H54 (cell line): Measurements from ENCODE around the gene IFT122.
"Not testable (repeated sequence)": the region's sequence is repeated elsewhere in the genome, so short reads cannot be mapped to it uniquely, and the experiment has no call there.

Source experiments
- DNase-seq: peaks from one replicate; pipeline ENCODE4 v3.0.0; 2011; ENCODE audit warnings: low spot score, mixed read lengths; ENCODE audit not compliant: insufficient read length
- FAIRE-seq: peaks from 3 replicates; lab custom pipeline; 2011; peaks lifted over from hg19 to GRCh38; lab: Jason Lieb, UNC
- POLR2A ChIP-seq: IDR thresholded peaks from 2 replicates; pipeline ENCODE4 v1.6.1; 2011; ENCODE audit warnings: low read depth, mild to moderate bottlenecking, low read length

Gene IFT122

DNA sequence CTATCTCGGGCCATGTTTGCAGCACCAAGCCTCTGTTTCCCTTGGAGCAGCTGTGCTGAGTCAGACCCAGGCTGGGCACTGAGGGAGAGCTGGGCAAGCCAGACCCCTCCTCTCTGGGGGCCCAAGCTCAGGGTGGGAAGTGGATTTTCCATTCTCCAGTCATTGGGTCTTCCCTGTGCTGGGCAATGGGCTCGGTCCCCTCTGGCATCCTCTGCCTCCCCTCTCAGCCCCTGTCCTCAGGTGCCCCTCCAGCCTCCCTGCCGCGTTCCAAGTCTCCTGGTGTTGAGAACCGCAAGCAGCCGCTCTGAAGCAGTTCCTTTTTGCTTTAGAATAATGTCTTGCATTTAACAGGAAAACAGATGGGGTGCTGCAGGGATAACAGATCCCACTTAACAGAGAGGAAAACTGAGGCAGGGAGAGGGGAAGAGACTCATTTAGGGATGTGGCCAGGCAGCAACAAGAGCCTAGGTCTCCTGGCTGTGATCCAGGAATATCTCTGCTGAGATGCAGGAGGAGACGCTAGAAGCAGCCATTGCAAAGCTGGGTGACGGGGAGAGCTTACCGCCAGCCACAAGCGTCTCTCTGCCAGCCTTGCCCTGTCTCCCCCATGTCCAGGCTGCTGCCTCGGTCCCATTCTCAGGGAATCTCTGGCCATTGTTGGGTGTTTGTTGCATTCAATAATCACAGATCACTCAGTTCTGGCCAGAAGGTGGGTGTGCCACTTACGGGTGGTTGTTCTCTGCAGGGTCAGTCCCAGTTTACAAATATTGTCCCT lies 89.6 kb downstream of the IFT122 start:
- FAIRE-seq (no peak), DNase-seq (no peak)
- TF ChIP-seq POLR2A = no peak

DNA sequence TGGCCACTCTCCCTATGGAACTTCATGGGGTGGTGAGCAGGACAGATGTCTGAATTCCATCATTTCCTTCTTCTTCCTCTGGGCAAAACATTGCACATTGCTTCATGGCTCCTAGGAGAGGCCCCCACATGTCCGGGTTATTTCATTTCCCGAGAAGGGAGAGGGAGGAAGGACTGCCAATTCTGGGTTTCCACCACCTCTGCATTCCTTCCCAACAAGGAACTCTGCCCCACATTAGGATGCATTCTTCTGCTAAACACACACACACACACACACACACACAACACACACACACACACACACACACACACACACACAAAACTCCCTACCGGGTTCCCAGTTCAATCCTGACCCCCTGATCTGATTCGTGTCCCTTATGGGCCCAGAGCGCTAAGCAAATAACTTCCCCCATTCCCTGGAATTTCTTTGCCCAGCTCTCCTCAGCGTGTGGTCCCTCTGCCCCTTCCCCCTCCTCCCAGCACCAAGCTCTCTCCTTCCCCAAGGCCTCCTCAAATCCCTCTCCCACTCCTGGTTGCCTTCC lies 90.3 kb downstream of the IFT122 start:
- DNase-seq = no peak

DNA sequence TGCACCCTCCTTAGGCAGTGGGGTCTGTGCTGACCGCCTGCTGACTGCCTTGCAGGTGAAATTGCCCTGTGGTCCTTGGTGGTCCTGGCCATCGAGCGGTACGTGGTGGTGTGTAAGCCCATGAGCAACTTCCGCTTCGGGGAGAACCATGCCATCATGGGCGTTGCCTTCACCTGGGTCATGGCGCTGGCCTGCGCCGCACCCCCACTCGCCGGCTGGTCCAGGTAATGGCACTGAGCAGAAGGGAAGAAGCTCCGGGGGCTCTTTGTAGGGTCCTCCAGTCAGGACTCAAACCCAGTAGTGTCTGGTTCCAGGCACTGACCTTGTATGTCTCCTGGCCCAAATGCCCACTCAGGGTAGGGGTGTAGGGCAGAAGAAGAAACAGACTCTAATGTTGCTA lies 90.8 kb downstream of the IFT122 start:
- no peak for FAIRE-seq

More for the DNA sequence above, 90.3 kb downstream of the IFT122 start:
- TF ChIP-seq POLR2A = no peak
- no peak for FAIRE-seq

DNA sequence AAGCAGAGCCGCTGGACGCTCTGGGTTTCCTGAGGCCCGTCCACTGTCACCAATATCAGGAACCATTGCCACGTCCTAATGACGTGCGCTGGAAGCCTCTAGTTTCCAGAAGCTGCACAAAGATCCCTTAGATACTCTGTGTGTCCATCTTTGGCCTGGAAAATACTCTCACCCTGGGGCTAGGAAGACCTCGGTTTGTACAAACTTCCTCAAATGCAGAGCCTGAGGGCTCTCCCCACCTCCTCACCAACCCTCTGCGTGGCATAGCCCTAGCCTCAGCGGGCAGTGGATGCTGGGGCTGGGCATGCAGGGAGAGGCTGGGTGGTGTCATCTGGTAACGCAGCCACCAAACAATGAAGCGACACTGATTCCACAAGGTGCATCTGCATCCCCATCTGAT lies 91.7 kb downstream of the IFT122 start:
- no peak for FAIRE-seq
- DNase-seq = no peak
- TF ChIP-seq POLR2A = no peak

More for the DNA sequence above, 90.8 kb downstream of the IFT122 start:
- DNase-seq = no peak
- TF ChIP-seq POLR2A = no peak

DNA sequence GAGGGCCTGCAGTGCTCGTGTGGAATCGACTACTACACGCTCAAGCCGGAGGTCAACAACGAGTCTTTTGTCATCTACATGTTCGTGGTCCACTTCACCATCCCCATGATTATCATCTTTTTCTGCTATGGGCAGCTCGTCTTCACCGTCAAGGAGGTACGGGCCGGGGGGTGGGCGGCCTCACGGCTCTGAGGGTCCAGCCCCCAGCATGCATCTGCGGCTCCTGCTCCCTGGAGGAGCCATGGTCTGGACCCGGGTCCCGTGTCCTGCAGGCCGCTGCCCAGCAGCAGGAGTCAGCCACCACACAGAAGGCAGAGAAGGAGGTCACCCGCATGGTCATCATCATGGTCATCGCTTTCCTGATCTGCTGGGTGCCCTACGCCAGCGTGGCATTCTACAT lies 92.2 kb downstream of the IFT122 start:
- DNase-seq = no peak
- no peak for FAIRE-seq
- TF ChIP-seq POLR2A = no peak

DNA sequence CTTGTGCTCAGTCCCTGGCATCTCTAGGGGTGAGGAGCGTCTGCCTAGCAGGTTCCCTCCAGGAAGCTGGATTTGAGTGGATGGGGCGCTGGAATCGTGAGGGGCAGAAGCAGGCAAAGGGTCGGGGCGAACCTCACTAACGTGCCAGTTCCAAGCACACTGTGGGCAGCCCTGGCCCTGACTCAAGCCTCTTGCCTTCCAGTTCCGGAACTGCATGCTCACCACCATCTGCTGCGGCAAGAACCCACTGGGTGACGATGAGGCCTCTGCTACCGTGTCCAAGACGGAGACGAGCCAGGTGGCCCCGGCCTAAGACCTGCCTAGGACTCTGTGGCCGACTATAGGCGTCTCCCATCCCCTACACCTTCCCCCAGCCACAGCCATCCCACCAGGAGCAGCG lies 93.4 kb downstream of the IFT122 start:
- DNase-seq (no peak), FAIRE-seq (no peak)
- no peak for TF ChIP-seq POLR2A

DNA sequence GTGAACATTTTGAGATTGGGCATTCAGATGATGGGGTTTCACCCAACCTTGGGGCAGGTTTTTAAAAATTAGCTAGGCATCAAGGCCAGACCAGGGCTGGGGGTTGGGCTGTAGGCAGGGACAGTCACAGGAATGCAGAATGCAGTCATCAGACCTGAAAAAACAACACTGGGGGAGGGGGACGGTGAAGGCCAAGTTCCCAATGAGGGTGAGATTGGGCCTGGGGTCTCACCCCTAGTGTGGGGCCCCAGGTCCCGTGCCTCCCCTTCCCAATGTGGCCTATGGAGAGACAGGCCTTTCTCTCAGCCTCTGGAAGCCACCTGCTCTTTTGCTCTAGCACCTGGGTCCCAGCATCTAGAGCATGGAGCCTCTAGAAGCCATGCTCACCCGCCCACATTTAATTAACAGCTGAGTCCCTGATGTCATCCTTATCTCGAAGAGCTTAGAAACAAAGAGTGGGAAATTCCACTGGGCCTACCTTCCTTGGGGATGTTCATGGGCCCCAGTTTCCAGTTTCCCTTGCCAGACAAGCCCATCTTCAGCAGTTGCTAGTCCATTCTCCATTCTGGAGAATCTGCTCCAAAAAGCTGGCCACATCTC lies 94.5 kb downstream of the IFT122 start:
- no peak for DNase-seq
- TF ChIP-seq POLR2A = no peak
- FAIRE-seq = no peak

DNA sequence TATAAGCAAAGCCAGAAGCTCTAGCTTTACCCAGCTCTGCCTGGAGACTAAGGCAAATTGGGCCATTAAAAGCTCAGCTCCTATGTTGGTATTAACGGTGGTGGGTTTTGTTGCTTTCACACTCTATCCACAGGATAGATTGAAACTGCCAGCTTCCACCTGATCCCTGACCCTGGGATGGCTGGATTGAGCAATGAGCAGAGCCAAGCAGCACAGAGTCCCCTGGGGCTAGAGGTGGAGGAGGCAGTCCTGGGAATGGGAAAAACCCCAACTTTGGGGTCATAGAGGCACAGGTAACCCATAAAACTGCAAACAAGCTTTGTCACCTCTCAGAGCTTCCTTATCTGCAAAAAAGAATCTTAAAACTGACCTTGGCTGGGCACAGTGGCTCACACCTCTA lies 95.1 kb downstream of the IFT122 start:
- no peak for TF ChIP-seq POLR2A
- FAIRE-seq (no peak), DNase-seq (no peak)

DNA sequence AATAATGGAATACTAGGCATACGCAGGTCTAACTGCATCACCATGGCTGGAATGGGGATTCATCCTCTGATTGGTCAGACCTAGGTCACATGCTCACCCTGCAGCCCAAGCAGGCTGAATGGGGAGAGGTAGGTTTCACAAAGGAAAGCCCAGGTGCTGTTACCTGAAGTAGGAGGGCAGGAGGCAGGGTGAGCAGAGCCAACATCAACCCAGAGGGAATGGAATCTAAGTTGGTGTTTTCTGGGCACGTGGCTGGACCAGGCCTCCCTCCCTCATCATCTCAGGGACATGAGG lies 96.3 kb downstream of the IFT122 start:
- DNase-seq (no peak), FAIRE-seq (no peak)
- TF ChIP-seq POLR2A = no peak

DNA sequence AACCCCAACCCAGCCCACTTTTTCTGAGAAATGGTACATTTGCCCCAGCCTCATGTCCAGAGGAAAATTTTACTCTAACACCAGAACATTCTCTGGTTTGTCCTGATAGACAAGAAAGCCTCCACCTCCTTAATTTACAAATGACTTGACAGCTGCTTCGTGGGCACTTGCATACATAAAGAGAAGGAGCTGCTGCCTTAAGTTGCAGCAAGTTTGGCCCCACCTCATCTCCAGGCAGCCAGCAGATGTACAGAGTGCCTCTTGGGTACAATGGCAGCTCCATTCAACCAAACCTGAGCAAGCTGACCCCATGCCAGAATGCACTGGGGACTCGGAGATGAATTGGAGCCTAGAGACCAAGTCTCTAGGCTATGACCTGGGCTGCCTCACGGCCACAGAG lies 96.8 kb downstream of the IFT122 start:
- no peak for TF ChIP-seq POLR2A
- DNase-seq (no peak), FAIRE-seq (no peak)

DNA sequence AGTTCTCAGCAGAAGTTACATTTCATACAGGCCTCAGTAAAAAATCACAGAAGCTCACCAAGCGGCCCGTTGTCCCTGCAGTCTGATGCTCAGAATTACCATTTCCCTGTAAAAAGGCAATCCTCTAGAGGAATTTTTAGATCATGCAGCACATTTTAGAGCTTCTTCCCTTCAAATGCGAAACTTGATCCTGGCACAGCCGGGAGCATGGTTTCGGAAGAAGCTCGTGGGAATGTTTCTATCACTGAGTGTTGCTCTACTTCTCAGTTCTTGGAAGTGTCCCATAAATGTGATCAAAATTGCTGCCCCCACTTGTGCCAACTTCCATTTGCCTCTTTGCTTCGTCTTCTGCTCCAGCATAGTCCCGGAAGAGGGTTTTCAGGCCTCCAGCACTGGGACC lies 99.2 kb downstream of the IFT122 start:
- FAIRE-seq (no peak), DNase-seq (no peak)
- TF ChIP-seq POLR2A = no peak

DNA sequence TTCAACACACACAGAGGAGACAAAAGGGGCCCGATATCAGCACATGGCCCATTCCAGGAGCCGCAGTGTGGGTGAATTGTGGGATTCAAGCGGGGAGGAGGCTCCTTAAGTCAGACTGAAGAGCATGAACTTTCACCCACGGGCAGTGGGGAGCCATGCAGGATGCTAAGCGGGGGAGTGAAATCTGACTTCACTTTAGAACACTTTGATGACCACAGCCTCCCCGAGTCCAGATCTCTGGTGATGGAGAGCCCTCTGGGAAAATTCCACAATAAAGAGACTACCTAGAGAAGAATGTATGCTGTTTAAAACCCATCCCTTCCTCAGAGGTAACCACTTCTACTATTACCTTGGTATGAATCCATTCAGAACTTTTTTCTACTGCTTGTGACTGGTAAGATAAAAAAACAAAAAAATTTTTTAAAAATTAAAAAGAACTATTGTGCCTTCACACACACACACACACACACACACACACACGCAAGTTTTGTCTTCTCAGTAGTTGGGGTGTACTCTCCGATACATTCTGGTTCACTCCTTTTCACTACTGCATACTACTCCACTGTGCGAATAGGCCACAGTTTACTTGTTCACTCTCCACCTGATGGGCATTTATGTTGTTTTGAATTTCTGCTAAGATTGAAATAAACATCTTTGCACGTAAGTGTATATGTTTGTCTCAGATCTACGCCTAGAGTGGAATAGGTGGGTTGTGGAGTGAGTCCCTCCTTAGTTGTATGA lies 100.9 kb downstream of the IFT122 start:
- DNase-seq (no peak), FAIRE-seq (no peak)
- TF ChIP-seq POLR2A = no peak

DNA sequence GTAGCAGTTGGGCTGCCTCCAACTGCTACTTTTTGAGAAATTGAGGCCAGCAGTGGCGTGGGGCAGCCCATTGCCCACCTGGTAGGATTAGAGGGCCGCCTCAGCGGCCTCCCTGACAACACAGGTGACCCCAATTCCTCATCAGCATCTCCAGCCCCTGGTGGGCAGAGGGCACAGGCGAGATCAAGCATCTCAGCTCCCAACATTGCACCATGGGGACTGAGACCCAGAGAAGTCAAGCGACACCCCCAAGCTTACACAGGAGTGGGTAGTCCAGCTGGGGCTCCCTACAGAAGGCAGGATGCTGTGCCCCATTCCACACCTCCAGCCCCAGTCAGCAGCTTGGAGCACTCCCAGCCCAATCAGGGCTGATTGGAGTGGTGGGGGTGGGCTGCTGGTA lies 102.7 kb downstream of the IFT122 start:
- no peak for TF ChIP-seq POLR2A
- DNase-seq (no peak), FAIRE-seq (no peak)

DNA sequence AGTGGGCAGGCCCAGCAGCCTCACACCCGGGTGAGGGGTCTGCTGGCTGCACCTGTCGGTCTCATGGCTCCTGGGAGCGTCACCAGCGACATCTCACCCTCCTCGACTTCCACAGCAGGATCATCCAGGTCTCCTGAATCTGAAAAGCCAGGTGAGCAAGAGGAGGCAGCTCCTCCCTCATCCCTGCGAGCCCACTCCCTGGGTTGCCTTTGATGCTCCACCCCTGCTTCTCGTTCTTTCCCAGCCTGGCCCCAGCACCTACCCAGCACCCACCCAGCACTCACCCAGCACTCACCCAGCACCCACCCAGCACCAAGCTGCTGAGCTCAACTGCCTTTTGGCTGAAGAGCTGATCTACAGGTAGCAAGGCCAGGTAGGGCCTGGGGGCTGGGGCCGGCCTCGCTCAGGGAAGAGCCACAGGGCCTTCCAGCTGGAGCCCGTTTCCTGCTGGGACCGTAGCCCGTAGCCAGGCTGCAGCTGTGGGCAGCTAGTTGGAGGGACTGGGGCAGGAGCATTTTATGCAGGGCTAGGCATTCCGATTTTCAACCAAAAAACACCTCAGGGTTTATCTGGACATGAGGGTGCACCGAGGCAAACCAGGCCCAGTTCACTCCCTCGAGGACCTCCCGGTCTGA lies 103.2 kb downstream of the IFT122 start, which contains the start of gene H1-8:
TSS of gene H1-8 (plus strand) at position 20 of the 635 bp plus-strand sequence. CDS start at position 64, 44 bp downstream.
- FAIRE-seq = no peak
- no peak for DNase-seq
- TF ChIP-seq POLR2A = no peak

DNA sequence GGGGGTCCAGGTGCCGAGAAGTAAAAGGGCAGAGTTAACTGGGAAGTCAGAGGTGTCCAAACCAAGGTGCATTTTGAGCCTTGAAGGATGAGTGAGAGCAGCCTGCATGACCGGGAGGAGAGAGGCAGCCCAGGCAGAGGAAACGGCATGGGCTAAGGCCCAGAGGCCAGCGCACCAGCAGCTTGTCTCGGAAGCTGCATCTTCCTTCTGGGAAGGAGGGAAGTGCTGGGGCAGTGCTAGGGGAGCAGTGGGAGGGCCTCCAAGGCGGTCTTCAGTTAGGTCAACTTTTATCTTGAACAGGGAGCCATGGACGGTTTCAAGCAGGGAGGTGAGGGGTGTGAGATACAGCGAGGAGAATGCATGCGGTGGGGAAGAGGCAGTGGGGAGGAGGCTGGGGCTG lies 104.0 kb downstream of the IFT122 start:
- no peak for TF ChIP-seq POLR2A
- DNase-seq = no peak
- no peak for FAIRE-seq

DNA sequence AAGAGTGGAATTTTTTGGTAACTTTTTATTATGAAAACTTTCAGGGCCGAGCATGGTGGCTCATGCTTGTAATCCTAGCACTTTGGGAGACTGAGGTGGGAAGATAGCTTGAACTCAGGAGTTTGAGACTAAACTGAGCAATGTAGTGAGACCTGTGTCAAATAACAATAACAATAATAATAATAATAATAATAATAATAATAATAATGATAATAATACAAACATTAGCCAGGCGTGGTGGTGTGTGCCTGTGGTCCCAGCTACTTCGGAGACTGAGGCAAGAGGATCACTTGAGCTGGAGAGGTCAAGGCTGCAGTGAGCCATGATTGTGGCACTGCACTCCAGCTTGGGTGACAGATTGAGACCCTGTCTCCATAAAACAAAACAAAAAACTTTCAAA lies 105.9 kb downstream of the IFT122 start:
- not testable (repeated sequence) for DNase-seq, FAIRE-seq
